CD4-positive, alpha-beta T cell treated with Interleukin-4 for 4 hours (primary cell): ENCODE measurements around the gene ZNF584.
"Not testable (repeated sequence)": the region's sequence is repeated elsewhere in the genome, so short reads cannot be mapped to it uniquely, and the experiment has no call there.

ENCODE experiments used
- DNase-seq: peaks from one replicate; pipeline ENCODE4 v3.0.0-alpha.2; 2020

Gene ZNF584

GRCh38 chr19:58406818-58407657, 1.4 kb upstream of the ZNF584 start:
- DNase-seq, result no peak

- DNase-seq, result no peak
These were observed 744 bp upstream of the ZNF584 start for GRCh38 chr19:58407658-58408151.

GRCh38 chr19:58409010-58409790, 751 bp downstream of the ZNF584 start:
- DNase-seq, result no peak

- DNase-seq, result no peak
These were observed 8.2 kb downstream of the ZNF584 start for GRCh38 chr19:58416604-58417003.

- no peak for DNase-seq
These were observed 8.6 kb downstream of the ZNF584 start for GRCh38 chr19:58417071-58417470.

- no peak for DNase-seq
These were observed 20.2 kb downstream of the ZNF584 start for GRCh38 chr19:58428617-58429016.

- DNase-seq, result no peak
These were observed 21.3 kb downstream of the ZNF584 start for GRCh38 chr19:58429745-58430144.

- no peak for DNase-seq
These were observed 25.8 kb downstream of the ZNF584 start for GRCh38 chr19:58434217-58434616.

GRCh38 chr19:58439576-58440554, 31.4 kb downstream of the ZNF584 start, which contains the start of gene ZNF132:
Gene ZNF132 (minus strand): TSS chr19:58440153. CDS start chr19:58439821, 332 bp downstream.
- peak; percentile 99 for DNase-seq

GRCh38 chr19:58440556-58440955, 32.1 kb downstream of the ZNF584 start:
- no peak for DNase-seq

GRCh38 chr19:58442986-58443385, 34.5 kb downstream of the ZNF584 start:
- not testable (repeated sequence) for DNase-seq

- not testable (repeated sequence) for DNase-seq
These were observed 40.4 kb downstream of the ZNF584 start for GRCh38 chr19:58448860-58449259.

GRCh38 chr19:58449980-58450379, 41.5 kb downstream of the ZNF584 start:
- DNase-seq, result not testable (repeated sequence)

- DNase-seq, result no peak
These were observed 42.5 kb downstream of the ZNF584 start for GRCh38 chr19:58450856-58451357.

GRCh38 chr19:58451358-58452101, 43.1 kb downstream of the ZNF584 start, which contains the start of gene ZNF324B:
Gene ZNF324B (plus strand): TSS chr19:58451622. CDS start chr19:58453702, 2,080 bp downstream.
- peak; percentile 96 for DNase-seq

GRCh38 chr19:58453743-58454142, 45.3 kb downstream of the ZNF584 start:
- no peak for DNase-seq

GRCh38 chr19:58455306-58455705, 46.9 kb downstream of the ZNF584 start:
- DNase-seq, result no peak

- DNase-seq, result no peak
These were observed 47.7 kb downstream of the ZNF584 start for GRCh38 chr19:58456111-58456510.

GRCh38 chr19:58460039-58460438, 51.6 kb downstream of the ZNF584 start:
- no peak for DNase-seq

- no peak for DNase-seq
These were observed 57.8 kb downstream of the ZNF584 start for GRCh38 chr19:58466089-58466759.
